ENCODE data around the gene CDH13.

DNA sequence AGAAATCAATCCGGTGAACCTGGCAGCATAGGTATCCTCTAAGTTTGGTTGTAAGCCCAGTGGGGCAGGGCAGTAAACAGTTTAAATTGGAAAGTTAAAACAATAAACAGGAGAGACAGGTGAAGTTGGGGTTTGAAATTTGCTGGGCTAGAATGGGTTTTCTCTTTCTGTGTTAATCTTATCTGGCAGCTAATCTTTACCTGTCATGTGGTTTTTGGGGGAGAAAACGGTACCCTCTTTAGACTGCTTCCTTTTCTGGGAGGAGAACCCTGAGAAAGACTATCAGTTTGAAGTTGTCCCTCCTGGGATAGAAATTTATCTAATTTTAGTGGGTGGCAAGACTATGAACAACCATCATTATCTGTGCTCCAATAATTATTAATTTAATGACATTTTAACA lies 24.0 kb downstream of the CDH13 start:
- TF ChIP-seq, protein P1, sequence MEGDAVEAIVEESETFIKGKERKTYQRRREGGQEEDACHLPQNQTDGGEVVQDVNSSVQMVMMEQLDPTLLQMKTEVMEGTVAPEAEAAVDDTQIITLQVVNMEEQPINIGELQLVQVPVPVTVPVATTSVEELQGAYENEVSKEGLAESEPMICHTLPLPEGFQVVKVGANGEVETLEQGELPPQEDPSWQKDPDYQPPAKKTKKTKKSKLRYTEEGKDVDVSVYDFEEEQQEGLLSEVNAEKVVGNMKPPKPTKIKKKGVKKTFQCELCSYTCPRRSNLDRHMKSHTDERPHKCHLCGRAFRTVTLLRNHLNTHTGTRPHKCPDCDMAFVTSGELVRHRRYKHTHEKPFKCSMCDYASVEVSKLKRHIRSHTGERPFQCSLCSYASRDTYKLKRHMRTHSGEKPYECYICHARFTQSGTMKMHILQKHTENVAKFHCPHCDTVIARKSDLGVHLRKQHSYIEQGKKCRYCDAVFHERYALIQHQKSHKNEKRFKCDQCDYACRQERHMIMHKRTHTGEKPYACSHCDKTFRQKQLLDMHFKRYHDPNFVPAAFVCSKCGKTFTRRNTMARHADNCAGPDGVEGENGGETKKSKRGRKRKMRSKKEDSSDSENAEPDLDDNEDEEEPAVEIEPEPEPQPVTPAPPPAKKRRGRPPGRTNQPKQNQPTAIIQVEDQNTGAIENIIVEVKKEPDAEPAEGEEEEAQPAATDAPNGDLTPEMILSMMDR (IDR thresholded peaks at IDR 0.05), result no peak
- no peak for TF ChIP-seq POLR2A (IDR thresholded peaks at IDR 0.05)

Data from adrenal gland (tissue), 5 donors.